Calu3 (cell line): ENCODE results near the gene CYP2W1. TPM values are rescaled to one million over a fixed set of nuclear protein-coding genes. Genes with fewer than 3 reads are reported as not detected.
A peak's percentile ranks its signal among the peaks of the same experiment; 100 is the strongest.

Experiments
- BruUV-seq: library from RNA; stranded (reverse); fragments of 400-500 nt; replicated peaks from 2 replicates; lab custom pipeline; 2021; lab: Mats Ljungman, UMichigan
- CTCF ChIA-PET: fragments of 300-600 bp; sonication (Branson Sonifier 250); formaldehyde crosslinking; loops from one replicate; lab custom pipeline; 2022; ENCODE audit warnings: antibody characterized with exemption; lab: Charles Lee
- DNase-seq: peaks from one replicate; pipeline ENCODE4 v3.0.0; 2022
- H3K27ac Mint-ChIP-seq: one replicate; pipeline ENCODE4 v1.8.0; 2022; ENCODE audit warnings: mixed read lengths; ENCODE audit not compliant: unreplicated experiment
- H3K27me3 Mint-ChIP-seq: one replicate; pipeline ENCODE4 v1.8.0; 2022; ENCODE audit warnings: mixed read lengths; ENCODE audit not compliant: unreplicated experiment
- H3K36me3 Mint-ChIP-seq: one replicate; pipeline ENCODE4 v1.8.0; 2022; ENCODE audit warnings: mild to moderate bottlenecking, moderate library complexity, mixed read lengths; ENCODE audit not compliant: insufficient read depth, unreplicated experiment
- H3K4me1 Mint-ChIP-seq: one replicate; pipeline ENCODE4 v1.8.0; 2022; ENCODE audit warnings: mild to moderate bottlenecking, low read depth, mixed read lengths; ENCODE audit not compliant: unreplicated experiment
- H3K4me3 Mint-ChIP-seq: one replicate; pipeline ENCODE4 v1.8.0; 2022; ENCODE audit warnings: mild to moderate bottlenecking, low read depth, moderate library complexity, mixed read lengths; ENCODE audit not compliant: unreplicated experiment
- H3K9me3 Mint-ChIP-seq: one replicate; pipeline ENCODE4 v1.8.0; 2022; ENCODE audit warnings: low read depth, mixed read lengths; ENCODE audit not compliant: unreplicated experiment
- CTCF ChIP-seq: fragments of 200-600 bp; IDR thresholded peaks from one replicate; pipeline ENCODE4 v1.8.0; 2022; ENCODE audit warnings: antibody characterized with exemption; ENCODE audit not compliant: unreplicated experiment
- intact Hi-C: fragments of 100-400 bp; cut with micrococcal nuclease; formaldehyde crosslinking; loops from one replicate; pipeline ENCODE4 v1.10.0; 2022; ENCODE audit not compliant: unreplicated experiment
- total RNA-seq: library from RNA; stranded (reverse); gene quantifications from 2 replicates; pipeline ENCODE4 v1.2.3, GENCODE V29; 2022

CYP2W1 gene
- total RNA-seq, 1 experiment from 2014 or later, result 0.71 TPM

- H3K27me3 Mint-ChIP-seq, result no peaks in the 10 kb centered on the region
- peaks cover 90% of the 10 kb centered on the region for H3K36me3 Mint-ChIP-seq
- BruUV-seq, result no TSS peak
- H3K9me3 Mint-ChIP-seq, result no peaks in the 10 kb centered on the region
- TF ChIP-seq CTCF, result no peak
- CTCF ChIA-PET, result interaction anchor here (0.6 to 2.8 kb wide), 9 partner anchors 25 to 78 kb away, joined by 3 to 18 read pairs (median 6); partner anchors contain the start of gene GET4
- peaks cover 35% of the 10 kb centered on the region for H3K4me1 Mint-ChIP-seq
- peak; percentile 83 for DNase-seq
- peak overlapping the region; percentile 97 for H3K27ac Mint-ChIP-seq
- peak overlapping the region; percentile 65 for H3K4me3 Mint-ChIP-seq
- intact Hi-C loops, result no loop called here
Observed at GRCh38 chr7:953547-954327, 29.2 kb upstream of the CYP2W1 start.

- Mint-ChIP-seq H3K4me3 (peak within 1 kb of the TSS; percentile 65), H3K4me1 (peaks cover 26% of the 10 kb centered on the region), H3K9me3 (no peaks in the 10 kb centered on the region), H3K27me3 (no peaks in the 10 kb centered on the region), H3K36me3 (peaks cover 87% of the 10 kb centered on the region), H3K27ac (peak within 1 kb of the TSS; percentile 97)
- DNase-seq, result peak; percentile 92
- no TSS peak for BruUV-seq
- TF ChIP-seq CTCF, result peak; percentile 57
- CTCF ChIA-PET, result interaction anchor here (0.6 to 2.8 kb wide), 7 partner anchors 26 to 84 kb away, joined by 3 to 18 read pairs (median 4); partner anchors contain the start of gene GET4
- intact Hi-C loops, result no loop called here
Observed at GRCh38 chr7:954330-955238, 28.4 kb upstream of the CYP2W1 start, which contains the start of gene ADAP1. TSS of gene ADAP1 (minus strand) at chr7:954680. CDS start at chr7:954477, 203 bp downstream.

GRCh38 chr7:956031-956430 is 26.9 kb upstream of the CYP2W1 start:
- CTCF ChIA-PET, result interaction anchor here (0.6 to 2.1 kb wide), 2 partner anchors 19 to 42 kb away, joined by 4 to 9 read pairs; no protein-coding TSS in a partner anchor
- H3K4me1 Mint-ChIP-seq, result peaks cover 12% of the 10 kb centered on the region
- no peaks in the 10 kb centered on the region for H3K9me3 Mint-ChIP-seq
- BruUV-seq, result no TSS peak
- peak overlapping the region; percentile 50 for H3K4me3 Mint-ChIP-seq
- no peak for TF ChIP-seq CTCF
- intact Hi-C loops, result no loop called here
- no peaks in the 10 kb centered on the region for H3K27me3 Mint-ChIP-seq
- peaks cover 73% of the 10 kb centered on the region for H3K36me3 Mint-ChIP-seq
- peak overlapping the region; percentile 74 for H3K27ac Mint-ChIP-seq
- no peak for DNase-seq
